Trophoblast cell (in vitro differentiated cells and primary cell): Measurements from ENCODE around the gene TSPEAR.

Source experiments
- DNase-seq, 2 donors: peaks; one replicate each; pipeline ENCODE4 v3.0.0-alpha.2; 2016
- H2AFZ ChIP-seq: 2 replicates; pipeline ENCODE4 v1.6.1; 2013; ENCODE audit warnings: low read length, moderate library complexity, mild to moderate bottlenecking; ENCODE audit not compliant: insufficient read depth, poor library complexity
- H2AK5ac ChIP-seq: 2 replicates; pipeline ENCODE4 v1.6.1; 2013; ENCODE audit warnings: mild to moderate bottlenecking, low read length
- H2BK120ac ChIP-seq: 2 replicates; pipeline ENCODE4 v1.6.1; 2013; ENCODE audit warnings: low read length, mild to moderate bottlenecking, moderate library complexity; ENCODE audit not compliant: insufficient read depth, poor library complexity
- H2BK12ac ChIP-seq: 2 replicates; pipeline ENCODE4 v1.6.1; 2013; ENCODE audit warnings: mild to moderate bottlenecking, low read length, moderate library complexity
- H2BK5ac ChIP-seq: 2 replicates; pipeline ENCODE4 v1.6.1; 2013; ENCODE audit warnings: low read length, low read depth, moderate library complexity, mild to moderate bottlenecking; ENCODE audit not compliant: poor library complexity
- H3K14ac ChIP-seq: 2 replicates; pipeline ENCODE4 v1.6.1; 2013; ENCODE audit warnings: mild to moderate bottlenecking, low read length
- H3K18ac ChIP-seq: 2 replicates; pipeline ENCODE4 v1.6.1; 2013; ENCODE audit warnings: mild to moderate bottlenecking, low read length
- H3K23ac ChIP-seq: 2 replicates; pipeline ENCODE4 v1.6.1; 2013; ENCODE audit warnings: low read length
- H3K27ac ChIP-seq: 2 replicates; pipeline ENCODE4 v1.5.1; 2013; ENCODE audit warnings: low read depth, mild to moderate bottlenecking, inconsistent platforms, low read length, moderate library complexity
- H3K27me3 ChIP-seq: 2 replicates; pipeline ENCODE4 v1.6.1; 2013; ENCODE audit warnings: inconsistent platforms, mild to moderate bottlenecking, low read length, moderate library complexity; ENCODE audit not compliant: insufficient read depth
- H3K36me3 ChIP-seq, 2 experiments: 1 replicate in 1 of 2; 2 replicates in 1 of 2; pipeline ENCODE4 v1.6.1; 2013; ENCODE audit warnings: low read length in 2 of 2, mild to moderate bottlenecking in 2 of 2, moderate library complexity in 1 of 2; ENCODE audit not compliant: insufficient read depth in 2 of 2, control insufficient read depth in 1 of 2
- H3K4ac ChIP-seq: 2 replicates; pipeline ENCODE4 v1.6.1; 2013; ENCODE audit warnings: low read depth, mild to moderate bottlenecking, low read length, moderate library complexity
- H3K4me1 ChIP-seq, 2 experiments: 1 replicate in 1 of 2; 2 replicates in 1 of 2; pipeline ENCODE4 v1.6.1; 2013; ENCODE audit warnings: low read length in 2 of 2, mild to moderate bottlenecking in 2 of 2, moderate library complexity in 1 of 2; ENCODE audit not compliant: insufficient read depth in 2 of 2, control insufficient read depth in 1 of 2
- H3K4me2 ChIP-seq: 2 replicates; pipeline ENCODE4 v1.6.1; 2013; ENCODE audit warnings: inconsistent platforms, mild to moderate bottlenecking, low read length, moderate library complexity
- H3K4me3 ChIP-seq: 2 replicates; pipeline ENCODE4 v1.5.1; 2013; ENCODE audit warnings: mild to moderate bottlenecking, low read depth, low read length, inconsistent platforms
- H3K79me1 ChIP-seq: one replicate; pipeline ENCODE4 v1.6.1; 2013; ENCODE audit warnings: low read length
- H3K79me2 ChIP-seq: 2 replicates; pipeline ENCODE4 v1.6.1; 2013; ENCODE audit warnings: low read length, mild to moderate bottlenecking; ENCODE audit not compliant: control insufficient read depth, insufficient read depth, poor library complexity
- H3K9ac ChIP-seq: 2 replicates; pipeline ENCODE4 v1.6.1; 2013; ENCODE audit warnings: mild to moderate bottlenecking, low read length
- H3K9me3 ChIP-seq: 2 replicates; pipeline ENCODE4 v1.6.1; 2013; ENCODE audit warnings: low read depth, mild to moderate bottlenecking, control low read depth, inconsistent platforms, low read length; ENCODE audit not compliant: insufficient read depth
- H4K12ac ChIP-seq: 2 replicates; pipeline ENCODE4 v1.6.1; 2013; ENCODE audit warnings: low read depth, mild to moderate bottlenecking, low read length, moderate library complexity
- H4K8ac ChIP-seq: 2 replicates; pipeline ENCODE4 v1.6.1; 2013; ENCODE audit warnings: low read depth, mild to moderate bottlenecking, low read length, moderate library complexity
- H4K91ac ChIP-seq: one replicate; pipeline ENCODE4 v1.6.1; 2013; ENCODE audit warnings: low read depth, mild to moderate bottlenecking, low read length, moderate library complexity
- WGBS: extraction: QIAGEN DNeasy Blood & Tissue Kit; methylation state at CpG from one replicate; pipeline ENCODE4 v1.1.7; 2013; ENCODE audit warnings: missing lambda C conversion rate; ENCODE audit not compliant: insufficient read length, insufficient coverage; ENCODE audit errors: extremely low coverage; 5-methylcytosine and 5-hydroxymethylcytosine counted together

The TSPEAR gene

DNA sequence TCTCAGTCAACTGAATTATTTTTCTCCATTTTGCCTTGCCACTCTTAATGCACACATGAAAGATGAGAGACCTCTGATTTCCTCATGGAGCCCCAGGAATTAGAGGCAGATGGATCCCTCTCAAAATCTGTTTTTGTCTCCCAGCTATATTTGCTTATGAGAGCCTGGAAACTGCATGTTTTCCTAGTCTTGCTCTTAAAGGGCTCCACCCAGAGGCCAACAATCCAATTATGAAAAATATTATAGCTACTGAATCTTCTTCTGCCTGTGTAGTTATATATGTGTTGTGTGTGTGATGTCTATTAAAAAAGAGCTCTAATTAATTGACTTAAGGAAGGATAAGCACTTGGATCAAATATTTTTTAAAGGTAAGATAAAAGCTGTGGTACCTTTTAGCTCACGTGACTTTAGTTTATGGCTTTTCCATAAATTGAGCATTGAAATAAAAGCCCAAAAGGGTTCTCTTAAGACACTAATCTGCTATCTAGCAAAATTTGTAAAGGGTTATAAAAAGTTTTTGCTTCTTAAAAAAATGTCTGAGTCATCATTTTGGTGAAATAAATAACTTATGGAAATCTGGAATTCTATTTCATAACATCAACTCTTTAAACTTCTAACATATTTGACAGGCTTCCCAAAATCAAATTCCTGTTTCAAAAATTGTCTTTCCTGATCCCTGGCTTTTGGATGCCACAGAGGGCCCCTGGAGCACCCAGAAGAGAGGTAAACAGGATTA lies 31.2 kb upstream of the TSPEAR start:
- H3K23ac ChIP-seq = no peak overlapping the region
- no peak for DNase-seq
- H3K4me2 ChIP-seq = no peak overlapping the region
- H4K12ac ChIP-seq = no peak overlapping the region
- H3K4ac ChIP-seq = no peak overlapping the region
- H4K91ac ChIP-seq = no peak overlapping the region
- H3K27ac ChIP-seq = no peak overlapping the region
- no peak overlapping the region for H3K18ac ChIP-seq
- no peak overlapping the region for H2AFZ ChIP-seq
- H2BK120ac ChIP-seq = no peak overlapping the region
- peaks cover 22% of the 10 kb centered on the region for H3K9me3 ChIP-seq
- no peak overlapping the region for H2BK5ac ChIP-seq
- H2BK12ac ChIP-seq = no peak overlapping the region
- no peaks in the 10 kb centered on the region for H3K4me1 ChIP-seq
- no peak overlapping the region for H2AK5ac ChIP-seq
- H3K4me3 ChIP-seq = no peak overlapping the region
- no CpG with 5 or more reads among the region's 1 CpG for WGBS
- no peak overlapping the region for H4K8ac ChIP-seq
- no peaks in the 10 kb centered on the region for H3K79me1 ChIP-seq
- no peaks in the 10 kb centered on the region for H3K79me2 ChIP-seq
- no peak overlapping the region for H3K14ac ChIP-seq
- no peak overlapping the region for H3K9ac ChIP-seq
- peaks cover 2% of the 10 kb centered on the region for H3K27me3 ChIP-seq
- no peaks in the 10 kb centered on the region for H3K36me3 ChIP-seq

DNA sequence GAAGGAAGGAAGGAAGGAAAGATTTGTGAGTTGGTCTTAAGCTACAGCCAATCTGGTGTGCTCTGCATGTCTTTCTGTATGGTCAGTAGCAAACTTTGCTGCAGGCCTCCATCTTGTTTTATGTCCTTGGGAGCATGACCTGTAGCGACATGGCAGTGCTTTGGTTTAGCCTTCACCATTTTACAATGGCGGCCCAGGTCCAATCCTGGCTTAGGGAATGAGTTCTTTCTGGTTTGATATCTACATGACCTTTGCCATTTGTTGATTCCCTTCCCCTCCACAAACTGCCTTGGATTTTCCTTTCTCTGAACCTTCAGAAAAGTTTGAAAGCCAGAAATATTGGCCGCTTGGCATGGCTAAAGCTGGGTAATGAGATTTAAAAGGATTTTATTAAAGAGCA lies 30.5 kb upstream of the TSPEAR start:
- Histone ChIP-seq H2BK12ac (no peak overlapping the region), H3K4me2 (no peak overlapping the region), H2BK5ac (no peak overlapping the region), H3K23ac (no peak overlapping the region), H3K27ac (no peak overlapping the region), H4K12ac (no peak overlapping the region), H4K91ac (no peak overlapping the region), H3K79me2 (no peaks in the 10 kb centered on the region), H3K36me3 (no peaks in the 10 kb centered on the region), H3K4me3 (no peak overlapping the region), H3K4ac (no peak overlapping the region), H3K4me1 (no peaks in the 10 kb centered on the region), H3K27me3 (peaks cover 2% of the 10 kb centered on the region), H4K8ac (no peak overlapping the region), H3K9ac (no peak overlapping the region), H3K9me3 (peaks cover 24% of the 10 kb centered on the region), H2AFZ (no peak overlapping the region), H2BK120ac (no peak overlapping the region), H3K14ac (no peak overlapping the region), H3K79me1 (no peaks in the 10 kb centered on the region), H3K18ac (no peak overlapping the region), H2AK5ac (no peak overlapping the region)
- WGBS = no CpG with 5 or more reads among the region's 3 CpGs
- no peak for DNase-seq

DNA sequence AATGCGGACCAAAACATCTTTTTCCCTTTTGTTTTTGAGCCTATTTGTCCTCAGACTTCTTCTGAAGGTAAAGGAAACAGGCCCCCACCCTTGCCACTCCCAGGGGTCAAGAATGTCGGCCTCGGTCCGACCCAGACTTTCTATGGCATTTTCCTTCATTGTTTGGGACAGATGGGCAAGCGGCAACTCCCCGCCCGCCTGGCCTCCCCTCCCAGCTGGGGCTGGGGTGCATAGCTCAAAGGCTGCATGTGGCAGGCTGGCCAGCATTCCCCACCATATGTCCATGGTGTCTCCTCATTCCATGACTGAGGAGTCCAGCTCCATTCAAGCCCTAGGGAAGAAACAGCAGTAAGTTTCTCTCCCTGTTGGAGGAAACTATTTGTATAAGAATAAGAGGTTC lies 29.4 kb upstream of the TSPEAR start:
- Histone ChIP-seq H3K27me3 (peaks cover 2% of the 10 kb centered on the region), H3K23ac (no peak overlapping the region), H3K9ac (no peak overlapping the region), H3K9me3 (peaks cover 32% of the 10 kb centered on the region), H2AFZ (no peak overlapping the region), H4K12ac (no peak overlapping the region), H4K91ac (no peak overlapping the region), H3K4me3 (no peak overlapping the region), H3K27ac (no peak overlapping the region), H2BK12ac (no peak overlapping the region), H2BK5ac (no peak overlapping the region), H3K4me1 (no peaks in the 10 kb centered on the region), H4K8ac (no peak overlapping the region), H2AK5ac (no peak overlapping the region), H3K4ac (no peak overlapping the region), H3K79me1 (no peaks in the 10 kb centered on the region), H3K79me2 (no peaks in the 10 kb centered on the region), H3K18ac (no peak overlapping the region), H2BK120ac (no peak overlapping the region), H3K4me2 (no peak overlapping the region), H3K14ac (no peak overlapping the region), H3K36me3 (no peaks in the 10 kb centered on the region)
- DNase-seq = no peak
- no CpG with 5 or more reads among the region's 7 CpGs for WGBS

DNA sequence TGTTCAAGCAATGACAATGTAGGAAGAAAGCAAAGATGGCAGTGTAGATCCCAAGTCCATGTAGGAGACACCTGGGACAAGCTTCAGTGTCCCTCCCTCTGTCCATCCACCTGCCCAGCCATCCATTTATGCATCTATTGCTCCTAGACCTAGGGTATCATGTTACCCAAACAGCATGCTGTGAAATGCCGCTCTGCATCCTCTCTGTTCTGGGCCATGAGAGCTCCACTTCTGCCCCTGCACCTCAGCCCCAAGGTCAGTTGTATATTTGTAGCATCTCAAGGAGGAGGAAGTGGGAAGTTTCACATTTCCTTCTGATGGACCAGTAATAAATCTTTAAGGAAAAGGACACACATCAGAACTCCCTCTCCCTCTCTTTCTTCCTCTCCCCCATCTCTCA lies 27.9 kb upstream of the TSPEAR start:
- Histone ChIP-seq H4K91ac (no peak overlapping the region), H3K18ac (no peak overlapping the region), H3K27ac (no peak overlapping the region), H3K9me3 (peaks cover 39% of the 10 kb centered on the region), H3K23ac (no peak overlapping the region), H4K8ac (no peak overlapping the region), H2AK5ac (no peak overlapping the region), H3K14ac (no peak overlapping the region), H3K4me2 (no peak overlapping the region), H3K4ac (no peak overlapping the region), H4K12ac (no peak overlapping the region), H2BK12ac (no peak overlapping the region), H3K9ac (no peak overlapping the region), H3K36me3 (no peaks in the 10 kb centered on the region), H3K79me2 (no peaks in the 10 kb centered on the region), H2BK5ac (no peak overlapping the region), H3K4me3 (peak overlapping the region; percentile 10), H3K79me1 (no peaks in the 10 kb centered on the region), H3K4me1 (no peaks in the 10 kb centered on the region), H2BK120ac (no peak overlapping the region), H3K27me3 (peaks cover 2% of the 10 kb centered on the region), H2AFZ (no peak overlapping the region)
- no CpG with 5 or more reads among the region's 1 CpG for WGBS
- no peak for DNase-seq
